ENCODE measurements around the gene ANTXRL. TPM values are rescaled to one million over a fixed set of nuclear protein-coding genes. Genes with fewer than 3 reads are reported as not detected.

ANTXRL gene
- total RNA-seq, 1 donor from 2014 or later: not detected

- Histone ChIP-seq H3K4me1 (ENCODE audit: insufficient read depth, low read length) (peaks cover 3% of the 10 kb centered on the region), H2AFZ (ENCODE audit: low read depth, low read length) (no peak overlapping the region), H4K20me1 (ENCODE audit: insufficient read depth, low read length) (no peaks in the 10 kb centered on the region), H3K4me3 (ENCODE audit: insufficient read depth, low read depth, low read length) (no peak overlapping the region), H3K27ac (ENCODE audit: low read depth, low read length) (no peak overlapping the region), H3K4me2 (ENCODE audit: low read length) (no peak overlapping the region), H3K27me3 (ENCODE audit: insufficient read depth, low read length) (peaks cover 2% of the 10 kb centered on the region), H3K36me3 (ENCODE audit: insufficient read depth, low read length) (no peaks in the 10 kb centered on the region), H3K79me2 (ENCODE audit: insufficient read depth, low read length) (no peaks in the 10 kb centered on the region), H3K9ac (ENCODE audit: low read length) (no peak overlapping the region), H3K9me3 (ENCODE audit: insufficient read depth, low read depth, low read length) (no peaks in the 10 kb centered on the region)
- TF ChIP-seq CTCF (IDR thresholded peaks at IDR 0.05; ENCODE audit: insufficient read depth, low read depth, low read length): no peak
- TF ChIP-seq EZH2 (IDR thresholded peaks at IDR 0.05; ENCODE audit: insufficient read depth, low read length): no peak
- Mint-ChIP-seq H3K4me1 (ENCODE audit: low read depth, unreplicated experiment) (peaks cover 19% of the 10 kb centered on the region), H3K36me3 (ENCODE audit: low read depth, unreplicated experiment) (no peaks in the 10 kb centered on the region), H3K27ac (ENCODE audit: unreplicated experiment) (no peak overlapping the region), H3K4me3 (ENCODE audit: unreplicated experiment) (no peak overlapping the region), H3K27me3 (ENCODE audit: low read depth, unreplicated experiment) (peaks cover 9% of the 10 kb centered on the region), H3K9me3 (ENCODE audit: unreplicated experiment) (no peaks in the 10 kb centered on the region)
- DNase-seq (ENCODE audit: low read depth) (no peak), FAIRE-seq (no peak)
These were observed 30.6 kb downstream of the ANTXRL start for GRCh38 chr10:46317370-46317769.

DNA sequence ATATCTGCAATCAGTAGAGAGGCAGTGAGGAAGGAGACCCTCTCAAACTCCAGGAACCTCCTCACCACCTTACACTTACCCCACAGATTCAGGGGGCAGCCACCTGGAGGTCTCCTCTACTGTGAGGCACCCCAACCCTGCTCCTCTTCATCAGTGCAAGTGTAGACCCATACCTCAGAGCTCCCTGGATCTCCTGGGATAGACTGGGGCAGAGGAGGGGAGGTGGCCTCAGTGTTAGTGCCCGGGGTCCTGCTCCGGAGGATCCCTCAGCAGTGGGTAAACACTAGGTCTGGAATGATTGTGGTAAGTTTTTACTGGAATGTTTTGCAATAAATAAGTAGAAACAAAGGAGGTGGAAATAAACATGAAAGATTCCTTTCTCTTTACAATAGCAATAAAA lies 31.1 kb downstream of the ANTXRL start:
- TF ChIP-seq EZH2 (IDR thresholded peaks at IDR 0.05; ENCODE audit: insufficient read depth, low read length) (no peak), CTCF (IDR thresholded peaks at IDR 0.05; ENCODE audit: insufficient read depth, low read depth, low read length) (no peak)
- Histone ChIP-seq H3K9me3 (ENCODE audit: insufficient read depth, low read depth, low read length) (no peaks in the 10 kb centered on the region), H2AFZ (ENCODE audit: low read depth, low read length) (no peak overlapping the region), H3K27me3 (ENCODE audit: insufficient read depth, low read length) (peaks cover 2% of the 10 kb centered on the region), H3K4me1 (ENCODE audit: insufficient read depth, low read length) (peaks cover 3% of the 10 kb centered on the region), H3K4me2 (ENCODE audit: low read length) (no peak overlapping the region), H3K79me2 (ENCODE audit: insufficient read depth, low read length) (no peaks in the 10 kb centered on the region), H3K4me3 (ENCODE audit: insufficient read depth, low read depth, low read length) (no peak overlapping the region), H3K9ac (ENCODE audit: low read length) (no peak overlapping the region), H3K36me3 (ENCODE audit: insufficient read depth, low read length) (no peaks in the 10 kb centered on the region), H4K20me1 (ENCODE audit: insufficient read depth, low read length) (no peaks in the 10 kb centered on the region), H3K27ac (ENCODE audit: low read depth, low read length) (no peak overlapping the region)
- Mint-ChIP-seq H3K4me1 (ENCODE audit: low read depth, unreplicated experiment) (peaks cover 17% of the 10 kb centered on the region), H3K36me3 (ENCODE audit: low read depth, unreplicated experiment) (no peaks in the 10 kb centered on the region), H3K9me3 (ENCODE audit: unreplicated experiment) (no peaks in the 10 kb centered on the region), H3K27me3 (ENCODE audit: low read depth, unreplicated experiment) (peaks cover 9% of the 10 kb centered on the region), H3K27ac (ENCODE audit: unreplicated experiment) (no peak overlapping the region), H3K4me3 (ENCODE audit: unreplicated experiment) (no peak overlapping the region)
- DNase-seq (ENCODE audit: low read depth) (no peak), FAIRE-seq (no peak)

DNA sequence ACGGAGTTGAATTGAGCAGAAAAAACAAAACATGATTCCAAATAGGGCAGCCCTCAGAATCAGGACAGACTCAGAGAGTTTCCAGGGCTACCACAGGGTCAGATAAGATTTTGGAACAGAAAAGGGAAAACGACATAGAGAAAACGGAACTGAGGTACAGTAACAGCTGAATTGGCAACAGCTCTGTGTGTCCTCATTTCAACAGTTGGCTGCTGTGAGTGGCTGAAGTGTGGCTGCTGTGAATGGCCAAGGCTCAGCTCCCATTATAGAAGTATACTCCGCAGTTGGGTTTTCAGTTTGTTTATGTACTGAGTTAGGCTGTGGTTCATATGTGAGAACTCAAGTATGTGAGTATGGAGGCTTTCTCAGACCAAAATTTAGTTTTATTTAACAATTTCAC lies 32.0 kb downstream of the ANTXRL start:
- no peaks in the 10 kb centered on the region for H3K79me2 ChIP-seq (ENCODE audit: insufficient read depth, low read length)
- Mint-ChIP-seq H3K27ac (ENCODE audit: unreplicated experiment) (no peak overlapping the region), H3K4me1 (ENCODE audit: low read depth, unreplicated experiment) (peaks cover 14% of the 10 kb centered on the region), H3K36me3 (ENCODE audit: low read depth, unreplicated experiment) (no peaks in the 10 kb centered on the region), H3K27me3 (ENCODE audit: low read depth, unreplicated experiment) (peaks cover 9% of the 10 kb centered on the region), H3K4me3 (ENCODE audit: unreplicated experiment) (no peak overlapping the region), H3K9me3 (ENCODE audit: unreplicated experiment) (no peaks in the 10 kb centered on the region)
- no peak overlapping the region for H3K9ac ChIP-seq (ENCODE audit: low read length)
- no peak overlapping the region for H2AFZ ChIP-seq (ENCODE audit: low read depth, low read length)
- peaks cover 3% of the 10 kb centered on the region for H3K4me1 ChIP-seq (ENCODE audit: insufficient read depth, low read length)
- FAIRE-seq (no peak), DNase-seq (ENCODE audit: low read depth) (no peak)
- H4K20me1 ChIP-seq (ENCODE audit: insufficient read depth, low read length): no peaks in the 10 kb centered on the region
- no peaks in the 10 kb centered on the region for H3K9me3 ChIP-seq (ENCODE audit: insufficient read depth, low read depth, low read length)
- TF ChIP-seq EZH2 (IDR thresholded peaks at IDR 0.05; ENCODE audit: insufficient read depth, low read length): no peak
- no peak for TF ChIP-seq CTCF (IDR thresholded peaks at IDR 0.05; ENCODE audit: insufficient read depth, low read depth, low read length)
- peaks cover 9% of the 10 kb centered on the region for H3K27me3 ChIP-seq (ENCODE audit: insufficient read depth, low read length)
- no peak overlapping the region for H3K27ac ChIP-seq (ENCODE audit: low read depth, low read length)
- H3K4me2 ChIP-seq (ENCODE audit: low read length): no peak overlapping the region
- H3K4me3 ChIP-seq (ENCODE audit: insufficient read depth, low read depth, low read length): no peak overlapping the region
- H3K36me3 ChIP-seq (ENCODE audit: insufficient read depth, low read length): no peaks in the 10 kb centered on the region

All from astrocyte (in vitro differentiated cells and primary cell).